H9 (cell line): ENCODE results near the gene SULF2. TPM values are rescaled to one million over a fixed set of nuclear protein-coding genes. Genes with fewer than 3 reads are reported as not detected.

ENCODE experiments used
- DNase-seq: peaks from one replicate; pipeline ENCODE4 v3.0.0-alpha.2; 2017
- H2AFZ ChIP-seq: one replicate; pipeline ENCODE4 v1.6.1; 2013; ENCODE audit warnings: mild to moderate bottlenecking, low read length, control low read depth, moderate library complexity
- H2AK5ac ChIP-seq: 2 replicates; pipeline ENCODE4 v1.6.1; 2013; ENCODE audit warnings: low read length, control low read depth, mixed read lengths; ENCODE audit not compliant: insufficient read length
- H2BK120ac ChIP-seq: one replicate; pipeline ENCODE4 v1.6.1; 2013; ENCODE audit warnings: low read depth, mild to moderate bottlenecking, low read length, control low read depth, inconsistent platforms; ENCODE audit not compliant: poor library complexity, severe bottlenecking
- H2BK12ac ChIP-seq: 2 replicates; pipeline ENCODE4 v1.6.1; 2013; ENCODE audit warnings: low read length, control low read depth, mixed read lengths, low read depth; ENCODE audit not compliant: insufficient read length
- H2BK15ac ChIP-seq: 2 replicates; pipeline ENCODE4 v1.6.1; 2013; ENCODE audit warnings: low read depth, low read length, control low read depth
- H2BK20ac ChIP-seq: one replicate; pipeline ENCODE4 v1.6.1; 2013; ENCODE audit warnings: low read depth, mild to moderate bottlenecking, low read length, control low read depth, inconsistent platforms; ENCODE audit not compliant: poor library complexity, severe bottlenecking
- H2BK5ac ChIP-seq: 2 replicates; pipeline ENCODE4 v1.6.1; 2013; ENCODE audit warnings: low read length, control low read depth, mixed read lengths; ENCODE audit not compliant: insufficient read length
- H3K14ac ChIP-seq: 2 replicates; pipeline ENCODE4 v1.6.1; 2013; ENCODE audit warnings: low read length, control low read depth; ENCODE audit not compliant: insufficient read depth
- H3K18ac ChIP-seq: 2 replicates; pipeline ENCODE4 v1.6.1; 2013; ENCODE audit warnings: low read depth, mild to moderate bottlenecking, mixed read lengths, low read length, control low read depth; ENCODE audit not compliant: insufficient read length
- H3K23ac ChIP-seq: 2 replicates; pipeline ENCODE4 v1.6.1; 2013; ENCODE audit warnings: low read length, control low read depth, mixed read lengths, low read depth; ENCODE audit not compliant: insufficient read length
- H3K23me2 ChIP-seq: 2 replicates; pipeline ENCODE4 v1.6.1; 2013; ENCODE audit warnings: low read depth, mild to moderate bottlenecking, mixed read lengths, low read length, control low read depth; ENCODE audit not compliant: insufficient read length, poor library complexity, severe bottlenecking
- H3K27ac ChIP-seq: 2 replicates; pipeline ENCODE4 v1.5.1; 2013; ENCODE audit warnings: low read length, control low read depth, mixed read lengths, low read depth; ENCODE audit not compliant: insufficient read length
- H3K27me3 ChIP-seq: 2 replicates; pipeline ENCODE4 v1.6.1; 2013; ENCODE audit warnings: low read length, control low read depth, inconsistent platforms; ENCODE audit not compliant: insufficient read depth
- H3K4ac ChIP-seq: 2 replicates; pipeline ENCODE4 v1.6.1; 2013; ENCODE audit warnings: low read depth, mild to moderate bottlenecking, control low read depth, inconsistent platforms, low read length, moderate library complexity
- H3K4me1 ChIP-seq: 2 replicates; pipeline ENCODE4 v1.6.1; 2013; ENCODE audit warnings: low read length, control low read depth, inconsistent platforms; ENCODE audit not compliant: insufficient read depth
- H3K4me2 ChIP-seq: 2 replicates; pipeline ENCODE4 v1.6.1; 2013; ENCODE audit warnings: low read length, control low read depth, mixed read lengths; ENCODE audit not compliant: insufficient read length, insufficient read depth
- H3K56ac ChIP-seq: 2 replicates; pipeline ENCODE4 v1.6.1; 2013; ENCODE audit warnings: low read depth, mild to moderate bottlenecking, mixed read lengths, low read length, control low read depth; ENCODE audit not compliant: insufficient read length
- H3K79me1 ChIP-seq: 2 replicates; pipeline ENCODE4 v1.6.1; 2013; ENCODE audit warnings: low read depth, mild to moderate bottlenecking, moderate library complexity, low read length, control low read depth, inconsistent platforms; ENCODE audit not compliant: insufficient read depth, poor library complexity, severe bottlenecking
- H3K79me2 ChIP-seq: 2 replicates; pipeline ENCODE4 v1.6.1; 2013; ENCODE audit warnings: low read length, control low read depth, inconsistent platforms; ENCODE audit not compliant: insufficient read depth
- H3K9ac ChIP-seq: 2 replicates; pipeline ENCODE4 v1.6.1; 2013; ENCODE audit warnings: low read length, control low read depth, mixed read lengths; ENCODE audit not compliant: insufficient read length; ENCODE audit errors: extremely low read depth
- H3K9me3 ChIP-seq: one replicate; pipeline ENCODE4 v1.6.1; 2013; ENCODE audit warnings: low read depth, low read length, inconsistent platforms; ENCODE audit not compliant: control insufficient read depth
- H3T11ph ChIP-seq: one replicate; pipeline ENCODE4 v1.6.1; 2013; ENCODE audit warnings: mild to moderate bottlenecking, low read length, control low read depth, inconsistent platforms
- H4K20me1 ChIP-seq: one replicate; pipeline ENCODE4 v1.6.1; 2013; ENCODE audit not compliant: control insufficient read depth, insufficient read length, insufficient read depth
- H4K5ac ChIP-seq: 2 replicates; pipeline ENCODE4 v1.6.1; 2013; ENCODE audit warnings: low read depth, mild to moderate bottlenecking, mixed read lengths, low read length, control low read depth; ENCODE audit not compliant: insufficient read length
- H4K8ac ChIP-seq: replicated peaks from 2 replicates; pipeline ENCODE4 v1.6.1; 2013; ENCODE audit warnings: low read length, control low read depth, mixed read lengths, low read depth; ENCODE audit not compliant: insufficient read length
- H4K91ac ChIP-seq: 2 replicates; pipeline ENCODE4 v1.6.1; 2013; ENCODE audit warnings: low read depth, mild to moderate bottlenecking, moderate library complexity, mixed read lengths, low read length, control low read depth; ENCODE audit not compliant: insufficient read length
- H3K27ac Mint-ChIP-seq, 3 experiments: 2 replicates in 2 of 3; 3 replicates in 1 of 3; pipeline ENCODE4 v1.8.0; 2020 to 2021; ENCODE audit warnings: mixed read lengths in 3 of 3, mild to moderate bottlenecking in 1 of 3, moderate library complexity in 1 of 3
- H3K27me3 Mint-ChIP-seq: 2 replicates; pipeline ENCODE4 v1.8.0; 2021; ENCODE audit warnings: low read depth, mild to moderate bottlenecking, moderate library complexity, mixed read lengths
- H3K36me3 Mint-ChIP-seq, 3 experiments: 2 replicates in 2 of 3; 3 replicates in 1 of 3; pipeline ENCODE4 v1.8.0; 2020 to 2021; ENCODE audit warnings: low read depth in 3 of 3, mixed read lengths in 3 of 3; ENCODE audit not compliant: insufficient read depth in 1 of 3
- H3K4me1 Mint-ChIP-seq, 2 experiments: 2 replicates each; pipeline ENCODE4 v1.8.0; 2020; ENCODE audit warnings: mixed read lengths in 2 of 2
- H3K4me3 Mint-ChIP-seq, 2 experiments: 2 replicates in 1 of 2; 3 replicates in 1 of 2; pipeline ENCODE4 v1.8.0; 2020 to 2021; ENCODE audit warnings: mild to moderate bottlenecking in 2 of 2, mixed read lengths in 2 of 2, moderate library complexity in 1 of 2
- H3K9me3 Mint-ChIP-seq, 2 experiments: 2 replicates in 1 of 2; 3 replicates in 1 of 2; pipeline ENCODE4 v1.8.0; 2020; ENCODE audit warnings: mild to moderate bottlenecking in 2 of 2, mixed read lengths in 2 of 2, moderate library complexity in 1 of 2
- CTCF ChIP-seq: fragments of 200-600 bp; sonication (generic); conservative IDR thresholded peaks from 3 replicates; pipeline ENCODE4 v1.8.0; 2021; ENCODE audit warnings: antibody characterized with exemption, mild to moderate bottlenecking
- WGBS: extraction: QIAGEN DNeasy Blood & Tissue Kit; methylation state at CpG from one replicate; pipeline ENCODE4 v1.1.7; 2013; ENCODE audit warnings: missing lambda C conversion rate, low lambda C conversion rate, mixed read lengths; ENCODE audit not compliant: insufficient read length; ENCODE audit errors: extremely low coverage; 5-methylcytosine and 5-hydroxymethylcytosine counted together
- total RNA-seq: library from RNA; stranded (reverse); gene quantifications from 2 replicates; pipeline ENCODE4 v1.2.1, GENCODE V29; 2021

Gene SULF2
- total RNA-seq, 1 experiment from 2014 or later = 31.2 TPM

GRCh38 chr20:47700327-47700726 is 85.0 kb downstream of the SULF2 start:
- no peaks in the 10 kb centered on the region for H3K27me3 Mint-ChIP-seq
- Histone ChIP-seq H3K14ac (no peak overlapping the region), H2BK15ac (no peak overlapping the region), H3K4ac (no peak overlapping the region), H3K23me2 (no peaks in the 10 kb centered on the region), H3K9ac (no peak overlapping the region), H4K20me1 (no peaks in the 10 kb centered on the region), H4K8ac (no peak overlapping the region), H2AFZ (no peak overlapping the region), H3K4me1 (no peaks in the 10 kb centered on the region), H4K5ac (no peak overlapping the region), H2BK120ac (no peak overlapping the region), H4K91ac (no peak overlapping the region), H3K56ac (no peak overlapping the region), H2BK5ac (no peak overlapping the region), H3K27ac (no peak overlapping the region), H2BK20ac (no peak overlapping the region), H3K18ac (no peak overlapping the region), H3K27me3 (no peaks in the 10 kb centered on the region), H3T11ph (no peak overlapping the region), H3K4me2 (no peak overlapping the region), H2AK5ac (no peak overlapping the region), H3K79me2 (no peaks in the 10 kb centered on the region), H3K9me3 (no peaks in the 10 kb centered on the region), H2BK12ac (no peak overlapping the region), H3K23ac (no peak overlapping the region), H3K79me1 (no peaks in the 10 kb centered on the region)
- no peaks in the 10 kb centered on the region; a peak in 2 of 4 replicates for H3K4me1 Mint-ChIP-seq
- 0 out of 7 replicates have a peak overlapping the region, but pooled peaks of 1 of the 3 experiments have one; percentile 37 for H3K27ac Mint-ChIP-seq
- no peaks in the 10 kb centered on the region for H3K9me3 Mint-ChIP-seq
- TF ChIP-seq CTCF = no peak
- WGBS = no CpG with 5 or more reads among the region's 7 CpGs
- H3K36me3 Mint-ChIP-seq = peaks cover 0 to 4% (median 1%) of the 10 kb centered on the region in 3 experiments; a peak in 1 of 7 replicates
- H3K4me3 Mint-ChIP-seq = no peak overlapping the region
- DNase-seq = no peak
